Mucosa of descending colon (tissue), 3 donors: Measurements from ENCODE around the gene CAPZB. TPM values are rescaled to one million over a fixed set of nuclear protein-coding genes. Genes with fewer than 3 reads are reported as not detected.

Experiments
- ATAC-seq: fragments of 200-7000 bp; cut with Tn5 transposase; one replicate; pipeline ENCODE4 v1.9.1; 2020; ENCODE audit warnings: mild to moderate bottlenecking, moderate library complexity
- DNase-seq, 3 donors: peaks; one replicate each; pipeline ENCODE4 v3.0.0-alpha.2; 2020
- H3K36me3 ChIP-seq: fragments of 200-600 bp; one replicate; pipeline ENCODE4 v1.8.0; 2021; ENCODE audit warnings: low read depth, mild to moderate bottlenecking
- H3K4me1 ChIP-seq: fragments of 200-600 bp; one replicate; pipeline ENCODE4 v1.8.0; 2021; ENCODE audit warnings: low read depth, mild to moderate bottlenecking
- H3K4me3 ChIP-seq: fragments of 200-600 bp; one replicate; pipeline ENCODE4 v1.8.0; 2021; ENCODE audit warnings: mild to moderate bottlenecking
- H3K9me3 ChIP-seq: fragments of 200-600 bp; one replicate; pipeline ENCODE4 v1.8.0; 2021; ENCODE audit warnings: mild to moderate bottlenecking
- intact Hi-C, 2 donors: fragments of 100-400 bp; cut with DNase I in 1 of 2; cut with micrococcal nuclease in 1 of 2; formaldehyde crosslinking; loops; one replicate each; pipeline versions ENCODE4 v1.11.0 to v1.11.1; 2022; cut with DNase I, micrococcal nuclease
- total RNA-seq, 3 donors: library from RNA; stranded (reverse); fragmentation: NEBNext Ultra II Directional in 2 of 3; extraction: Animal tissue kit (Norgen Biotek cat#: 25700) in 2 of 3; gene quantifications; one replicate each; pipeline versions ENCODE4 v1.2.1 to v1.2.4, GENCODE V29; 2021 to 2023
- TF ChIP-seq, protein P1 (sequence below): fragments of 200-600 bp; IDR thresholded peaks from one replicate; pipeline ENCODE4 v1.8.0; 2022; ENCODE audit warnings: antibody characterized with exemption, mild to moderate bottlenecking
- donor health status: DM: no; HTN: no; CAD: no; lungs with moderate emphysema.
- donor health status: DM: no; HTN: no; CAD: no.
- donor health status: DM: no; HTN: yes; CAD: no.

CAPZB gene
- total RNA-seq, 3 donors from 2014 or later, result 346 to 393 (median 381) TPM

DNA sequence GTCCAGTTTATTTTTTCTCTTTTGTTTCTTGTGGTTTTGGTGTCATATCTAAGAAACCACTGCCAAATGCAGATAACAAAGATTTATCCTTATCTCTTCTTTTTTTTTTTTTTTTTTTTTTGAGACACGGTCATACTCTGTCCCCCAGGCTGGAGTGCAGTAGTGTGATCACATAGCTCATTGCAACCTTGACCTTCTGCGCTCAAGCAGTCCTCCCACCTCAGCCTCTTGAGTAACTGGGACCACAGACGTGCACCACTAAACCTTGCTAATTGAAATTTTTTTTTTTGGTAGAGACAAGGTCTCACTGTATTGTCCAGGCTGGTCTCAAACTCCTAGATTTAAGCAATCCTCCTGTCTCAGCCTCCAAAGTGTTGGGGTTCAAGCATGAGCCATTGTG is 164.3 kb downstream of the CAPZB start:
- TF ChIP-seq, protein P1, sequence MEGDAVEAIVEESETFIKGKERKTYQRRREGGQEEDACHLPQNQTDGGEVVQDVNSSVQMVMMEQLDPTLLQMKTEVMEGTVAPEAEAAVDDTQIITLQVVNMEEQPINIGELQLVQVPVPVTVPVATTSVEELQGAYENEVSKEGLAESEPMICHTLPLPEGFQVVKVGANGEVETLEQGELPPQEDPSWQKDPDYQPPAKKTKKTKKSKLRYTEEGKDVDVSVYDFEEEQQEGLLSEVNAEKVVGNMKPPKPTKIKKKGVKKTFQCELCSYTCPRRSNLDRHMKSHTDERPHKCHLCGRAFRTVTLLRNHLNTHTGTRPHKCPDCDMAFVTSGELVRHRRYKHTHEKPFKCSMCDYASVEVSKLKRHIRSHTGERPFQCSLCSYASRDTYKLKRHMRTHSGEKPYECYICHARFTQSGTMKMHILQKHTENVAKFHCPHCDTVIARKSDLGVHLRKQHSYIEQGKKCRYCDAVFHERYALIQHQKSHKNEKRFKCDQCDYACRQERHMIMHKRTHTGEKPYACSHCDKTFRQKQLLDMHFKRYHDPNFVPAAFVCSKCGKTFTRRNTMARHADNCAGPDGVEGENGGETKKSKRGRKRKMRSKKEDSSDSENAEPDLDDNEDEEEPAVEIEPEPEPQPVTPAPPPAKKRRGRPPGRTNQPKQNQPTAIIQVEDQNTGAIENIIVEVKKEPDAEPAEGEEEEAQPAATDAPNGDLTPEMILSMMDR, result no peak
- Histone ChIP-seq H3K36me3 (no peaks in the 10 kb centered on the region), H3K9me3 (no peaks in the 10 kb centered on the region), H3K4me1 (no peaks in the 10 kb centered on the region), H3K4me3 (no peak overlapping the region)
- intact Hi-C loops, result no loop called here
- ATAC-seq, result no peak
- no peak for DNase-seq

DNA sequence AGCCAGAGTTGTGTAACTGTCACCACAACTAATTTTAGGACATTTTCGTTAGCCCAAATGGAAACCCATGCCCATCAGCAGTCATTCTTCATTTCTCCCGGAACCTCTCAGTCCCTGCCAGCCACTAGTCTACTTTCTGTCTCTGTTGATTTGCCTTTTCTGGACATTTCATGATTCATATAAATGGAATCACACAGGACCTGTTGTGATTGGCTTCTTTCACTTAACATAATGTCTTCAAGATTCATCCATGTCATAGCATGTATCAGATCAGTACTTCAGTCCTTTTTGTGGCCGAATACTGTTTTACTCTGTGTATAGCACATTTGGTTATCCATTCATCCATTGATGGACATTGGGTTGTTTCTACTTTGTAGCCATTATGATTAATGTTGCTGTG is 166.1 kb downstream of the CAPZB start:
- Histone ChIP-seq H3K4me3 (no peak overlapping the region), H3K4me1 (no peaks in the 10 kb centered on the region), H3K9me3 (no peaks in the 10 kb centered on the region), H3K36me3 (no peaks in the 10 kb centered on the region)
- intact Hi-C loops, result no loop called here
- ATAC-seq, result no peak
- DNase-seq, result no peak
- TF ChIP-seq, protein P1, result no peak

DNA sequence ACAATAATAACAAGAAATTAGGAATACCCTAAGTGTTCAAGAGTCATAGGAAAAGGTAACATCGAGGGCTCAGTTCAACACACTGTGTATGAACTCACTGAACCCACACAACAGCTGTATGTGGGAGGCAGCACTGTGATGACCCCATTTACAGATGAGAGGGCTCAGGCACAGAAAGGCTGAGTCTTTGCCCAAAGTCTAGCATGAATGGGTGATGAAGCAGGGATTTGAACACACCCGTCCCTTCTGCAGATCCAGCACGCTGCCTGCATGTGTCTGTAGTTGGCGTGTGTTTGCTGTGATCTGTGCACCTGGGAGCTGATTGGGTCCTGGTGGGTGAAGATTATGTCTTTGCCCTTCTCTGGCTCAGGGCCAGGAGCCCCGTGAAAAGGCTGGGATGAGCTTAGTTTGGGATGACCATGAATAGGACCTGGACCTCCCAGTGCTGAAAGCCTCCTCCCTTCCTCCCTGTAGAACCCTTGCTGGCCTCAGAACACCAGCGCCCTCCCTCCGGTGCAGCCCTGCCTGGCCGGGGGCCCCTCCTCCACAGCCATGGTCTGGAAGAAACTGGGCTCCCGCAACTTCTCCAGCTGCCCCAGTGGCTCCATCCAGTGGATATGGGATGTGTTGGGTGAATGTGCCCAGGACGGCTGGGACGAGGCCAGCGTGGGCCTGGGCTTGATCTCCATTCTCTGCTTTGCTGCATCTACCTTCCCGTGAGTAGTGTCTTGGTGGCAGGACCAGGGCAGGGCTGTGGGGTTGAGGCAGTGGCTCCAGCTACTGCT is 168.0 kb downstream of the CAPZB start:
- no peak overlapping the region for H3K4me3 ChIP-seq
- no peaks in the 10 kb centered on the region for H3K9me3 ChIP-seq
- ATAC-seq, result no peak
- intact Hi-C loops, result no loop called here
- TF ChIP-seq, protein P1, result no peak
- H3K36me3 ChIP-seq, result no peaks in the 10 kb centered on the region
- peaks cover 10% of the 10 kb centered on the region for H3K4me1 ChIP-seq
- no peak for DNase-seq

DNA sequence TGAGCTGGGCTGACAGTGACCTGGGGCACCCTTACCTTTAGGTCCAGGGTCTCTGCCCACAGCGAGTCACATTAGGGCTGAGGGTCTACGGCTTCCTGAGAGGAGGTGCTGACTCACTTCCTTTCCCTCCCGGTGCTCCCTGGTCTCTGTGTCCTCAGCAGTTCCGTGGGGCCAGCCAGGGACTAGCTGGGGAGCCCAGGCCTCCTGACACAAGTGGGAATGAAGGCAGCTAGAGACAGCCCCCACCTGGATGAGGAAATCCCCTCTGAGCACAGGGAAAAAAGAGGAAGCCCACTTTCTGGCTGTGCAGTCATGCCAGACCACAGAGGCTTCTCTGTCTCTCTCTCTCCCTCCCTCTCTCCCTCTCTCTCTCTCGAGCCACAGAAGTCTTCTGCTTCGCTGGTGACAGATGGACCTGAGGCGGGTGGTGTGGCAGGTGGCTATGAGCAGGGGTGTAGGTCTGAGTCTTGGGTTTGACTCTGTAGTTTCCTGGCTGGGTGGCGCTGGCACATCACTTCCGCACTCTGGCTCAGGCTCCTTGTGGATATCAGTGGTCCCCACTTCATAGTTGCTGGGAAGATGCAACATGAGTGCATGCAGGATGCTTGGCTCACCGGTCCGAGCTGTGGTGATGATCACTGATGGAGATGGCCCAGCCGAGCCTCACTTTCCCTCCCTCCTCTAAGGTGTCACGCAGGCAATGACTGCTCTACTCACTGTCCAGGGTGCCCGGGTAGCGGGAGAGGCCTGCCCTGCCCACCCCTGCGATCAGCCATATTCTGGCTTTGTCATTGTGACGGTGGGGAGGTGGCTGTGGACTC is 169.8 kb downstream of the CAPZB start:
- no peak for ATAC-seq
- no peaks in the 10 kb centered on the region for H3K9me3 ChIP-seq
- H3K36me3 ChIP-seq, result peaks cover 3% of the 10 kb centered on the region
- no peak for DNase-seq
- no peak overlapping the region for H3K4me3 ChIP-seq
- H3K4me1 ChIP-seq, result peaks cover 17% of the 10 kb centered on the region
- TF ChIP-seq, protein P1, result no peak
- intact Hi-C loops, result no loop called here

DNA sequence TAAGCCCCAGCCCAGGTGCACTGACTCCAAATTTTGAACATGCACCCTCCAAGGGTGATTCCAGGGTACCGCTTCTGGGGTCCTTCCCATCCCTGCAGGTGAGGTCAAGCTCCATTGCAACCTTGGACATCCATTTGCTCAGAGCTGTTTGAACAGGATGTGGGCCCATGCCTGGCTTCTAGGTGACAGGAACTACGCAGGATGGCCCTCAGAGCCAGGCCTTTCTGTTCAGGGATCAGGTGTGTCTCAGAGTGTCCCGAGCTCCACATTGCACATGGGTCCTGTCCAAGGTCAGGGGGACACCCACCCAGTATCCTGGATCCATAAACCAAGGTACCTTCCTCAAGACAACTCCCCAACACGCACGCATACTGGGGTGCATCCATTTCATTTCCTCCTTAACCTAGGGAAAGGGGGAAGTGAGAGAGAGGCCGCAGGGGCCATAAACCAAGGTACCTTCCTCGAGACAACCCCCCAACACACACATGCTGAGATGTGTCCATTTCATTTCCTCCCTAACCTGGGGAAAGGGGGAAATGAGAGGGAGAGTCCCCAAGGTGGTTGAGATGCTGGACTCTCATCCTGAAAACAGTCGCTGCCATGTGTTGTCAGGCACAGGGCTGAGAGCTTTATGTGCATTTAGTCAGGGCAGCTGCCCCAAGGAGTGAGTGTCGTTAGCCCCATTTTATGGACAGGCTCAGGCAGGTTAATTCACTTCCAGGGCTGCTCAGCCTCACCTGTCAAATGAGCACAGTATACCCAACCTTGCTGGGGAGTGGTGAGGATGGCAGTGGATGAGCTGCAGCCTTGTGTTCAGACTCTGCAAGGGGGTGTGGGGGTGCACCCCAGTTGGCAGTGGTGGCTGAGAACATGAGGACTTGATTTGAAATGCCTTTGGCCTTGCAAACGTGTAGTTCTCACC is 171.1 kb downstream of the CAPZB start:
- DNase-seq, result no peak
- no peak overlapping the region for H3K4me3 ChIP-seq
- H3K9me3 ChIP-seq, result no peaks in the 10 kb centered on the region
- intact Hi-C loops, result no loop called here
- H3K4me1 ChIP-seq, result peaks cover 22% of the 10 kb centered on the region
- peaks cover 3% of the 10 kb centered on the region for H3K36me3 ChIP-seq
- TF ChIP-seq, protein P1, result no peak
- ATAC-seq, result no peak
